ENCODE measurements around the gene LUZP2.

- TF ChIP-seq CTCF (conservative IDR thresholded peaks at IDR 0.05), result no peak
- no peak for TF ChIP-seq ZFX (IDR thresholded peaks at IDR 0.05)
Observed at GRCh38 chr11:24457985-24458384, 38.9 kb upstream of the LUZP2 start.
